ENCODE measurements around the gene CBX4. TPM values are rescaled to one million over a fixed set of nuclear protein-coding genes. Genes with fewer than 3 reads are reported as not detected.

Gene CBX4
- total RNA-seq, 1 donor from 2014 or later, result 2.7 TPM

GRCh38 chr17:79826841-79827578, 12.2 kb downstream of the CBX4 start:
- H4K20me1 ChIP-seq (ENCODE audit: low read depth), result peaks cover 3% of the 10 kb centered on the region
- no peak overlapping the region for H3K9ac ChIP-seq
- peaks cover 100% of the 10 kb centered on the region for H3K27me3 ChIP-seq
- Mint-ChIP-seq H3K9me3 (peaks cover 7% of the 10 kb centered on the region), H3K27ac (peak overlapping the region; percentile 73), H3K36me3 (peaks cover 3% of the 10 kb centered on the region), H3K4me1 (peaks cover 36% of the 10 kb centered on the region), H3K4me3 (no peak overlapping the region), H3K27me3 (ENCODE audit: insufficient read depth, low read depth) (peaks cover 22% of the 10 kb centered on the region)
- no peaks in the 10 kb centered on the region for H3K36me3 ChIP-seq
- TF ChIP-seq CTCF (IDR thresholded peaks at IDR 0.05) (no peak), EZH2 (IDR thresholded peaks at IDR 0.05) (no peak), EZH2phosphoT487 (IDR thresholded peaks at IDR 0.05) (no peak)
- no peak overlapping the region for H2AFZ ChIP-seq (replicated peaks)
- H3K79me2 ChIP-seq (ENCODE audit: low read depth), result no peaks in the 10 kb centered on the region
- no peak overlapping the region for H3K27ac ChIP-seq
- H3K9me3 ChIP-seq (ENCODE audit: low read depth), result no peaks in the 10 kb centered on the region
- H3K4me3 ChIP-seq, result no peak overlapping the region
- peaks cover 8% of the 10 kb centered on the region for H3K4me1 ChIP-seq
- DNase-seq (ENCODE audit: low spot score), result no peak
- H3K4me2 ChIP-seq, result no peak overlapping the region
- H3F3A ChIP-seq (ENCODE audit: low read depth), result no peaks in the 10 kb centered on the region

- no peak for DNase-seq (ENCODE audit: low spot score)
- Histone ChIP-seq H3K4me3 (no peak overlapping the region), H4K20me1 (ENCODE audit: low read depth) (peaks cover 3% of the 10 kb centered on the region), H3K79me2 (ENCODE audit: low read depth) (no peaks in the 10 kb centered on the region), H3K4me1 (peaks cover under 1% of the 10 kb centered on the region), H3F3A (ENCODE audit: low read depth) (no peaks in the 10 kb centered on the region), H3K36me3 (no peaks in the 10 kb centered on the region), H2AFZ (replicated peaks) (no peak overlapping the region), H3K9me3 (ENCODE audit: low read depth) (no peaks in the 10 kb centered on the region), H3K27me3 (peaks cover 100% of the 10 kb centered on the region), H3K27ac (no peak overlapping the region), H3K9ac (no peak overlapping the region), H3K4me2 (no peak overlapping the region)
- Mint-ChIP-seq H3K27ac (peak overlapping the region; percentile 73), H3K36me3 (peaks cover 3% of the 10 kb centered on the region), H3K9me3 (peaks cover 8% of the 10 kb centered on the region), H3K27me3 (ENCODE audit: insufficient read depth, low read depth) (peaks cover 22% of the 10 kb centered on the region), H3K4me1 (peaks cover 32% of the 10 kb centered on the region), H3K4me3 (no peak overlapping the region)
- TF ChIP-seq EZH2phosphoT487 (IDR thresholded peaks at IDR 0.05) (no peak), EZH2 (IDR thresholded peaks at IDR 0.05) (no peak), CTCF (IDR thresholded peaks at IDR 0.05) (no peak)
Observed at GRCh38 chr17:79826204-79826680, 13.0 kb downstream of the CBX4 start.

- H3K4me2 ChIP-seq, result no peak overlapping the region
- Mint-ChIP-seq H3K4me3 (no peak overlapping the region), H3K4me1 (peaks cover 31% of the 10 kb centered on the region), H3K27me3 (ENCODE audit: insufficient read depth, low read depth) (peaks cover 22% of the 10 kb centered on the region), H3K27ac (no peak overlapping the region), H3K9me3 (peaks cover 8% of the 10 kb centered on the region), H3K36me3 (peaks cover 3% of the 10 kb centered on the region)
- H3K27me3 ChIP-seq, result peaks cover 100% of the 10 kb centered on the region
- H3K36me3 ChIP-seq, result no peaks in the 10 kb centered on the region
- no peak for DNase-seq (ENCODE audit: low spot score)
- no peaks in the 10 kb centered on the region for H3K9me3 ChIP-seq (ENCODE audit: low read depth)
- H3K79me2 ChIP-seq (ENCODE audit: low read depth), result no peaks in the 10 kb centered on the region
- no peak overlapping the region for H3K27ac ChIP-seq
- TF ChIP-seq EZH2phosphoT487 (IDR thresholded peaks at IDR 0.05) (no peak), CTCF (IDR thresholded peaks at IDR 0.05) (no peak), EZH2 (IDR thresholded peaks at IDR 0.05) (no peak)
- H3K9ac ChIP-seq, result no peak overlapping the region
- no peak overlapping the region for H3K4me3 ChIP-seq
- H2AFZ ChIP-seq (replicated peaks), result no peak overlapping the region
- peaks cover 3% of the 10 kb centered on the region for H4K20me1 ChIP-seq (ENCODE audit: low read depth)
- no peaks in the 10 kb centered on the region for H3F3A ChIP-seq (ENCODE audit: low read depth)
- no peaks in the 10 kb centered on the region for H3K4me1 ChIP-seq
Observed at GRCh38 chr17:79825580-79825921, 13.7 kb downstream of the CBX4 start.
